Chondrocyte (in vitro differentiated cells): ENCODE results near the gene KL. TPM values are rescaled to one million over a fixed set of nuclear protein-coding genes. Genes with fewer than 3 reads are reported as not detected.

Experiments used
- DNase-seq: peaks from one replicate; pipeline ENCODE4 v3.0.0; 2021; ENCODE audit warnings: mixed read lengths, low spot score
- H3K27ac Mint-ChIP-seq: one replicate; pipeline ENCODE4 v1.8.0; 2021; ENCODE audit warnings: mild to moderate bottlenecking, moderate library complexity, mixed read lengths; ENCODE audit not compliant: unreplicated experiment
- H3K27me3 Mint-ChIP-seq: 2 replicates; pipeline ENCODE4 v1.8.0; 2021; ENCODE audit warnings: low read depth, mixed read lengths
- H3K36me3 Mint-ChIP-seq: 2 replicates; pipeline ENCODE4 v1.8.0; 2021; ENCODE audit warnings: low read depth, mixed read lengths
- H3K4me1 Mint-ChIP-seq: 2 replicates; pipeline ENCODE4 v1.8.0; 2021; ENCODE audit warnings: low read depth, mild to moderate bottlenecking, mixed read lengths
- H3K4me3 Mint-ChIP-seq: one replicate; pipeline ENCODE4 v1.8.0; 2021; ENCODE audit warnings: mild to moderate bottlenecking, moderate library complexity, mixed read lengths; ENCODE audit not compliant: unreplicated experiment
- H3K9me3 Mint-ChIP-seq: 2 replicates; pipeline ENCODE4 v1.8.0; 2021; ENCODE audit warnings: low read depth, mixed read lengths
- CTCF ChIP-seq: fragments of 200-600 bp; sonication (generic); IDR thresholded peaks from 2 replicates; pipeline ENCODE4 v1.5.0; 2021; ENCODE audit warnings: antibody characterized with exemption, mild to moderate bottlenecking, moderate library complexity
- total RNA-seq: library from RNA; stranded (reverse); gene quantifications from 3 replicates; pipeline ENCODE4 v1.2.1, GENCODE V29; 2021

Gene KL
- total RNA-seq, 1 donor from 2014 or later = 0.05 TPM

- no peak overlapping the region for H3K27ac Mint-ChIP-seq
- H3K4me1 Mint-ChIP-seq = peaks cover 30% of the 10 kb centered on the region
Observed at GRCh38 chr13:33079960-33080359, 63.7 kb downstream of the KL start.

GRCh38 chr13:33080972-33081590 lies 64.9 kb downstream of the KL start:
- no peaks in the 10 kb centered on the region for H3K9me3 Mint-ChIP-seq
- DNase-seq = no peak
- H3K27ac Mint-ChIP-seq = peak overlapping the region; percentile 80
- H3K4me3 Mint-ChIP-seq = peak overlapping the region; percentile 13
- no peaks in the 10 kb centered on the region for H3K36me3 Mint-ChIP-seq
- H3K4me1 Mint-ChIP-seq = peaks cover 30% of the 10 kb centered on the region
- H3K27me3 Mint-ChIP-seq = no peaks in the 10 kb centered on the region
- no peak for TF ChIP-seq CTCF

More at GRCh38 chr13:33079960-33080359, 63.7 kb downstream of the KL start:
- TF ChIP-seq CTCF = no peak
- DNase-seq = no peak
- H3K4me3 Mint-ChIP-seq = no peak overlapping the region
- no peaks in the 10 kb centered on the region for H3K36me3 Mint-ChIP-seq
- no peaks in the 10 kb centered on the region for H3K27me3 Mint-ChIP-seq
- no peaks in the 10 kb centered on the region for H3K9me3 Mint-ChIP-seq

- DNase-seq = no peak
- Mint-ChIP-seq H3K27me3 (no peaks in the 10 kb centered on the region), H3K36me3 (no peaks in the 10 kb centered on the region), H3K9me3 (no peaks in the 10 kb centered on the region), H3K4me3 (no peak overlapping the region), H3K4me1 (peaks cover 36% of the 10 kb centered on the region), H3K27ac (peak overlapping the region; percentile 80)
- TF ChIP-seq CTCF = no peak
Observed at GRCh38 chr13:33081666-33082065, 65.4 kb downstream of the KL start.

GRCh38 chr13:33083054-33083453 lies 66.8 kb downstream of the KL start:
- no peaks in the 10 kb centered on the region for H3K27me3 Mint-ChIP-seq
- no peak overlapping the region for H3K4me3 Mint-ChIP-seq
- no peak for TF ChIP-seq CTCF

GRCh38 chr13:33087091-33087490 lies 70.9 kb downstream of the KL start:
- Mint-ChIP-seq H3K9me3 (no peaks in the 10 kb centered on the region), H3K4me3 (no peak overlapping the region), H3K36me3 (no peaks in the 10 kb centered on the region), H3K4me1 (peaks cover 33% of the 10 kb centered on the region), H3K27ac (peak overlapping the region; percentile 3), H3K27me3 (no peaks in the 10 kb centered on the region)
- no peak for DNase-seq
- no peak for TF ChIP-seq CTCF

More at GRCh38 chr13:33083054-33083453, 66.8 kb downstream of the KL start:
- Mint-ChIP-seq H3K36me3 (no peaks in the 10 kb centered on the region), H3K4me1 (peaks cover 47% of the 10 kb centered on the region), H3K27ac (no peak overlapping the region), H3K9me3 (no peaks in the 10 kb centered on the region)
- DNase-seq = no peak
